GM10248 (cell line): ENCODE results near the gene MRPL20.

ENCODE experiments used
- CTCF ChIA-PET: fragments of 300-600 bp; sonication (Branson Sonifier 250); formaldehyde crosslinking; extraction: SDS; loops from one replicate; lab custom pipeline; 2021; ENCODE audit warnings: antibody characterized with exemption; lab: Yijun Ruan, JAX
- POLR2A ChIA-PET: fragments of 350-650 bp; sonication (Branson Sonifier 250); formaldehyde crosslinking; extraction: SDS; loops from one replicate; lab custom pipeline; 2020; ENCODE audit warnings: antibody characterized with exemption; lab: Yijun Ruan, JAX
- DNase-seq: peaks from one replicate; pipeline ENCODE4 v3.0.0; 2012; ENCODE audit errors: extremely low spot score
- CTCF ChIP-seq: IDR thresholded peaks from 2 replicates; pipeline ENCODE4 v1.5.1; 2012; ENCODE audit warnings: mild to moderate bottlenecking, low read depth; ENCODE audit errors: extremely low read depth, missing control alignments, control extremely low read depth

Gene MRPL20

DNA sequence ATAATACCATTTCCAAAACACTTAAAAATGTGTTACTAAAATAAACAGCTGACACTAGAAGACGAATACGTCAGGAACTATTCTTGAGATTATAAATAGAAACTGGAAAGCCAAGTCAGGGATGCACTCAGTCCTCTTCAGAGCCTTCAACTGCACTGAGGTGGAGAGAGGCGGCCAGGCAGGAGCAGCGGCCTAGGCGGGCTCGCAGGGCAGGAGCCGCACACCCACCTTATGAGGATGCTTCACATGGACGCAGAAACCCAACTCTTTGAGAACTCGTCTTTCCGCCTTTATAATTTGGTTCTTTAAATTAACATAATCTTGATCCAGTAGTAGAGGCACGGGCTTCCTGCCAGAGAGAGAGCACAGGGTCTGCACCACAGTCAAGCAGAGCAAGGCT, 11.9 kb downstream of the MRPL20 start:
- POLR2A ChIA-PET: no interaction called here
- CTCF ChIA-PET: interaction anchor here (1.3 kb wide), 1 partner anchor 45 kb away, joined by 3 read pairs; no protein-coding TSS in a partner anchor
- no peak for DNase-seq
- no peak for TF ChIP-seq CTCF

DNA sequence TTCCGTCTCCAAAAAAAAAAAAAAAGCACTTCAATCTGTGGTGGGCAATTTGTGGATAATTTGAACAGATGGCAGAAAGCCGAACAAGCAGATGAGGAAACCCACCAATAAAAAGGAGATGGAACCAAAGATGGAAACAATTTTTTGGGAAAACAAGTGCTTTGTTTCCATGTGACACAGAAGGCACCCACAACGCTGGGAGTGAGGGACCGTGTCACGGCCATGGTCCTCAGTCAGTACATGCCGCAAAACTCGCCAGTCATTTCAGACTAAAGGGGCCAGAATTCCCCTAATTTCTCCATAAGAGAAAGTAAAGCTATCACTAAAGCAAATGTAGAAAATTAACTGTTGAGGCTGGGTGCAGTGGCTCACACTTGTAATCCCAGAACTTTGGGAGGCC, 13.0 kb downstream of the MRPL20 start:
- TF ChIP-seq CTCF: no peak
- DNase-seq: no peak
- CTCF ChIA-PET: no interaction called here
- POLR2A ChIA-PET: no interaction called here

DNA sequence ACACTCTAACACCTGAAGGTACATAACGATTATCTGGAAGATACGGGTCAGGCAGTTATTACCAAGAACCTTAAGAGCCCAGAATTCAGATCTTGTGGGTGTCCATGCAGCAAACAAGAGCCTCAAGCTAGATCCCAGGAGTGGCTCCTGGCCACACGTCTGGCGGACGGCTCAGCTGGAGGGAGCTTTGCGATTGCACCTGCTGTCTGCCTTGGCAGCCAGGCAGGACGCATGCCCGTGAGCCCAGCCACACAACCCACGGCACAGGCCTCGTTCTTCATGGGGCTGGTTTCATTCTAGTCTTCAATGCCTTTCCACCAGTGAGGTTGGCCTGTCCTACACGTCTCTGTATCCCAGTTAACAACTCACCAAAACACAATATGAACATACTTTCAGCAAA, 13.7 kb downstream of the MRPL20 start:
- ChIA-PET CTCF (no interaction called here), POLR2A (no interaction called here)
- DNase-seq: no peak
- no peak for TF ChIP-seq CTCF

DNA sequence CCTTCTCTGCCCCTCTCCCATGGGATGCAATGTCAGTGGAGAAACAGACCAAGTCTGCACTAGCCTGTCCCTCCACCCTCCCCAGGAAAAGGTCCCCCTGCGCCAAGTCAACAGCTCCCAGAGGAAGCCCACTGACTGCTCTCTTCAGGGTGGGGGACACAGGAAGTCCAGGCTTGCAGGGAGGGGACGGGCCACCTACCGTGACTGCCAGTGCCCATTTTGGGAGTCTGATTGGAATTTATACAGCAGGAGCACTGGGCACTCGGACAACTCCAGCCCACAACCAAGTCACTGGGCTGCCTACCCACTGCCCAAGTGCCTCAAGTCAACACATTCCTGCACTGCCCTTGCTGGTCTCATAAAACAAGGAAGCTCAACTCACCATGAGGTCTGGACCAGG, 14.1 kb downstream of the MRPL20 start:
- ChIA-PET POLR2A (no interaction called here), CTCF (interaction anchor here (2.2 kb wide), 1 partner anchor 21 kb away, joined by 5 read pairs; no protein-coding TSS in a partner anchor)
- no peak for DNase-seq
- TF ChIP-seq CTCF: no peak

DNA sequence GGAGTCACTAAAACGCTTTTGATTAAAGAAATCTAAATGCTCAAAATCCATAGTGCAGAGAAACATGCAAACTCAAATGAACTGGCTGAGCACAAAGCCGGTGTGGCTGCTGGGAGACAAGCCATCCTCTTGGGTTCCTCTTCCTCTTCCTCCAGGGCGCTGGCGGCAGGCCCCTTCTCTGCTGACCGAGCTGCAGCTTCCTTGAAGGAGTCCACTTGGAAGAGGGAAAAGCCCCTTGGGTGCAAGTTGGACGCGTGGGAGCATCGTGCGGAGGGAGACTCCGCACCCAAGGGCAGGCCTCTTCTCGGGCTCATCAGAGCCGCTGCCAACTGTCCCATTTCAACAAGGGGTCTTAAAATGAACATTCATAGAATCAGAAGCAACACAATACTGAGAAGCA, 15.9 kb downstream of the MRPL20 start:
- no peak for DNase-seq
- ChIA-PET POLR2A (no interaction called here), CTCF (interaction anchor here (1.0 to 2.2 kb wide), 7 partner anchors 9 to 113 kb away, joined by 3 to 6 read pairs (median 3); partner anchors contain the start of gene AURKAIP1)
- TF ChIP-seq CTCF: no peak

DNA sequence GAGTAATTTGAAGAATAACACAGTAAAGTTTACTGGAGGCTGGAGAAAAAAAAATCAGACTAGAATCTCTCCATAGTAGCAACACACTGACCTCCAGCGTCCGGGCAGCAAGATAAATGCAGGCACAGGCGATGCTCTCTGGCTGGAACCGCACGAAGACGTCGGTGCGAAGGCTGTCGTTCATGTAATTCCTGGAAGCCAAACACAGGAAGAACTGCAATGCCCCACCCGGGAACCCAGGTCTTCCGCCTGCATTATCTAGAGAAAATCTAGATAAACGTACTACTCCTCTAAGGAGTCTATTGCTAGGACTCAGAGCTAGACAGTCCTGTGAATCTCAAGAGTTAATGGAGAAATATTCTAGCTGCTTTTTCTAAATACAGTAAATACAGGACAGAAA, 16.4 kb downstream of the MRPL20 start:
- ChIA-PET POLR2A (no interaction called here), CTCF (interaction anchor here (1.0 to 1.5 kb wide), 3 partner anchors 10 to 16 kb away, joined by 3 to 6 read pairs (median 4); partner anchors contain the start of gene AURKAIP1)

More for the DNA sequence above, 16.4 kb downstream of the MRPL20 start:
- DNase-seq: no peak
- no peak for TF ChIP-seq CTCF
